Neuronal stem cell (in vitro differentiated cells): Measurements from ENCODE around the gene SENP6.

Experiments
- DNase-seq: peaks from one replicate; pipeline ENCODE4 v3.0.0-alpha.2; 2013; ENCODE audit warnings: low spot score
- H2AFZ ChIP-seq: one replicate; pipeline ENCODE4 v1.6.1; 2013; ENCODE audit warnings: mild to moderate bottlenecking, low read length, inconsistent platforms
- H2AK5ac ChIP-seq: 2 replicates; pipeline ENCODE4 v1.6.1; 2013; ENCODE audit warnings: low read depth, mild to moderate bottlenecking, inconsistent platforms, low read length, moderate library complexity, mixed read lengths
- H2BK120ac ChIP-seq: 2 replicates; pipeline ENCODE4 v1.6.1; 2013; ENCODE audit warnings: low read depth, mild to moderate bottlenecking, inconsistent platforms, low read length, moderate library complexity, mixed read lengths
- H2BK12ac ChIP-seq: one replicate; pipeline ENCODE4 v1.6.1; 2013; ENCODE audit warnings: low read length, inconsistent platforms
- H2BK15ac ChIP-seq: 2 replicates; pipeline ENCODE4 v1.6.1; 2013; ENCODE audit warnings: mild to moderate bottlenecking, low read length, inconsistent platforms, mixed read lengths
- H2BK5ac ChIP-seq: one replicate; pipeline ENCODE4 v1.6.1; 2013; ENCODE audit warnings: inconsistent platforms, mild to moderate bottlenecking, low read length, moderate library complexity
- H3K14ac ChIP-seq: one replicate; pipeline ENCODE4 v1.6.1; 2013; ENCODE audit warnings: low read length, inconsistent platforms
- H3K18ac ChIP-seq: 2 replicates; pipeline ENCODE4 v1.6.1; 2013; ENCODE audit warnings: low read length, inconsistent platforms
- H3K23ac ChIP-seq: 2 replicates; pipeline ENCODE4 v1.6.1; 2013; ENCODE audit warnings: low read depth, mild to moderate bottlenecking, mixed read lengths, low read length, inconsistent platforms; ENCODE audit not compliant: poor library complexity
- H3K27ac ChIP-seq: replicated peaks from 3 replicates; pipeline ENCODE4 v1.5.1; 2013; ENCODE audit warnings: low read length, inconsistent platforms
- H3K27me3 ChIP-seq, 3 experiments: 2 replicates each; pipeline ENCODE4 v1.6.1; 2013; ENCODE audit warnings: low read length in 3 of 3, mild to moderate bottlenecking in 2 of 3, inconsistent platforms in 1 of 3, low read depth in 1 of 3, mixed read lengths in 1 of 3, moderate library complexity in 1 of 3; ENCODE audit not compliant: control insufficient read depth in 3 of 3, insufficient read depth in 3 of 3
- H3K36me3 ChIP-seq, 2 donors: replicated peaks in 1 of 2; 2 replicates each; pipeline ENCODE4 v1.6.1; 2013; ENCODE audit warnings: low read length in 2 of 2; ENCODE audit not compliant: control insufficient read depth in 2 of 2, insufficient read depth in 2 of 2
- H3K4ac ChIP-seq: 2 replicates; pipeline ENCODE4 v1.6.1; 2013; ENCODE audit warnings: inconsistent platforms, mild to moderate bottlenecking, low read length, moderate library complexity
- H3K4me1 ChIP-seq, 2 donors: 1 replicate in 1 of 2; 2 replicates in 1 of 2; pipeline ENCODE4 v1.6.1; 2013; ENCODE audit warnings: low read length in 2 of 2, low read depth in 1 of 2; ENCODE audit not compliant: control insufficient read depth in 2 of 2, insufficient read depth in 1 of 2
- H3K4me2 ChIP-seq: one replicate; pipeline ENCODE4 v1.6.1; 2013; ENCODE audit warnings: mild to moderate bottlenecking, low read length, inconsistent platforms; ENCODE audit not compliant: insufficient read depth, poor library complexity, severe bottlenecking
- H3K4me3 ChIP-seq, 2 donors: 2 replicates each; pipeline ENCODE4 v1.5.1; 2013; ENCODE audit warnings: low read length in 2 of 2, mild to moderate bottlenecking in 2 of 2, inconsistent platforms in 1 of 2, moderate library complexity in 1 of 2
- H3K79me1 ChIP-seq: one replicate; pipeline ENCODE4 v1.6.1; 2013; ENCODE audit warnings: low read depth, mild to moderate bottlenecking, inconsistent platforms, low read length, moderate library complexity
- H3K9ac ChIP-seq: one replicate; pipeline ENCODE4 v1.6.1; 2013; ENCODE audit warnings: mild to moderate bottlenecking, low read depth, low read length, inconsistent platforms; ENCODE audit not compliant: poor library complexity
- H3K9me3 ChIP-seq, 2 donors: replicated peaks in 1 of 2; 2 replicates each; pipeline versions ENCODE3 to v1.6.1; 2013; ENCODE audit warnings: low read length in 2 of 2, mild to moderate bottlenecking in 2 of 2, inconsistent platforms in 1 of 2, low read depth in 1 of 2, mixed read lengths in 1 of 2, moderate library complexity in 1 of 2; ENCODE audit not compliant: control insufficient read depth in 2 of 2, insufficient read depth in 1 of 2
- H4K8ac ChIP-seq: one replicate; pipeline ENCODE4 v1.6.1; 2013; ENCODE audit warnings: low read depth, mild to moderate bottlenecking, inconsistent platforms, low read length, moderate library complexity
- H4K91ac ChIP-seq: one replicate; pipeline ENCODE4 v1.6.1; 2013; ENCODE audit warnings: low read length, low read depth, mild to moderate bottlenecking, inconsistent platforms; ENCODE audit not compliant: poor library complexity
- WGBS, 2 donors: extraction: QIAGEN DNeasy Blood & Tissue Kit; methylation state at CpG; one replicate each; pipeline ENCODE4 v1.1.7; 2013; ENCODE audit warnings: missing lambda C conversion rate in 2 of 2, mixed read lengths in 1 of 2; ENCODE audit not compliant: insufficient read length in 2 of 2, insufficient replicate concordance in 1 of 2; ENCODE audit errors: extremely low coverage in 2 of 2; 5-methylcytosine and 5-hydroxymethylcytosine counted together

The SENP6 gene

GRCh38 chr6:75619230-75619899 lies 17.7 kb downstream of the SENP6 start:
- Histone ChIP-seq H3K27me3 (no peaks in the 10 kb centered on the region), H3K14ac (no peak overlapping the region), H3K23ac (no peak overlapping the region)

GRCh38 chr6:75620381-75621304 lies 19.0 kb downstream of the SENP6 start:
- Histone ChIP-seq H2AFZ (no peak overlapping the region), H3K4ac (no peak overlapping the region), H2BK5ac (no peak overlapping the region), H3K27ac (no peak overlapping the region), H3K23ac (no peak overlapping the region), H3K14ac (no peak overlapping the region), H3K79me1 (no peaks in the 10 kb centered on the region), H4K91ac (no peak overlapping the region), H3K9me3 (peaks cover 4 to 25% of the 10 kb centered on the region in 2 donors), H2BK15ac (no peak overlapping the region), H2BK120ac (no peak overlapping the region), H3K27me3 (no peaks in the 10 kb centered on the region), H4K8ac (no peak overlapping the region), H3K4me1 (no peaks in the 10 kb centered on the region), H3K18ac (no peak overlapping the region), H3K4me3 (no peak overlapping the region), H2BK12ac (no peak overlapping the region), H3K4me2 (no peak overlapping the region), H3K36me3 (peaks cover 0 to 58% of the 10 kb centered on the region in 2 donors), H3K9ac (no peak overlapping the region), H2AK5ac (no peak overlapping the region)
- WGBS, 2 donors: no CpG with 5 or more reads among the region's 7 CpGs
- no peak for DNase-seq

More at GRCh38 chr6:75619230-75619899, 17.7 kb downstream of the SENP6 start:
- Histone ChIP-seq H2BK15ac (no peak overlapping the region), H3K18ac (no peak overlapping the region), H2AFZ (no peak overlapping the region), H2BK12ac (no peak overlapping the region), H3K4me2 (no peak overlapping the region), H3K27ac (no peak overlapping the region), H2BK120ac (no peak overlapping the region), H4K91ac (no peak overlapping the region), H2AK5ac (no peak overlapping the region), H3K79me1 (peaks cover 2% of the 10 kb centered on the region), H3K9ac (no peak overlapping the region), H3K36me3 (peaks cover 0 to 45% of the 10 kb centered on the region in 2 donors), H3K4me1 (no peaks in the 10 kb centered on the region), H3K4ac (no peak overlapping the region), H2BK5ac (no peak overlapping the region), H3K9me3 (peaks cover 4 to 25% of the 10 kb centered on the region in 2 donors), H4K8ac (no peak overlapping the region), H3K4me3 (no peak overlapping the region)
- no peak for DNase-seq
- WGBS, 2 donors: no CpG with 5 or more reads among the region's 5 CpGs

- H3K36me3 ChIP-seq: peaks cover 0 to 70% of the 10 kb centered on the region in 2 donors
- H3K23ac ChIP-seq: no peak overlapping the region
These were observed 20.2 kb downstream of the SENP6 start for GRCh38 chr6:75621846-75622245.

GRCh38 chr6:75623491-75623890 lies 21.8 kb downstream of the SENP6 start:
- no CpG with 5 or more reads among the region's 1 CpG for WGBS, 2 donors
- H3K79me1 ChIP-seq: no peaks in the 10 kb centered on the region

More at GRCh38 chr6:75621846-75622245, 20.2 kb downstream of the SENP6 start:
- Histone ChIP-seq H3K4me3 (no peak overlapping the region), H3K79me1 (no peaks in the 10 kb centered on the region), H3K9me3 (peaks cover 4 to 25% of the 10 kb centered on the region in 2 donors), H2BK120ac (no peak overlapping the region), H3K4me1 (no peaks in the 10 kb centered on the region), H3K18ac (no peak overlapping the region), H4K91ac (no peak overlapping the region), H3K27me3 (no peaks in the 10 kb centered on the region), H3K27ac (no peak overlapping the region), H2BK12ac (no peak overlapping the region), H3K4ac (no peak overlapping the region), H2BK5ac (no peak overlapping the region), H2AFZ (no peak overlapping the region), H2AK5ac (no peak overlapping the region), H2BK15ac (no peak overlapping the region), H3K9ac (no peak overlapping the region), H3K14ac (no peak overlapping the region), H3K4me2 (no peak overlapping the region), H4K8ac (no peak overlapping the region)
- DNase-seq: no peak

More at GRCh38 chr6:75623491-75623890, 21.8 kb downstream of the SENP6 start:
- Histone ChIP-seq H2BK12ac (no peak overlapping the region), H3K4ac (no peak overlapping the region), H2BK120ac (no peak overlapping the region), H2AK5ac (no peak overlapping the region), H3K9ac (no peak overlapping the region), H3K27ac (no peak overlapping the region), H4K91ac (no peak overlapping the region), H3K4me2 (no peak overlapping the region), H3K18ac (no peak overlapping the region), H2BK5ac (no peak overlapping the region), H3K27me3 (no peaks in the 10 kb centered on the region), H3K9me3 (peaks cover 1 to 23% of the 10 kb centered on the region in 2 donors), H3K4me1 (no peaks in the 10 kb centered on the region), H3K4me3 (no peak overlapping the region), H2BK15ac (no peak overlapping the region), H3K23ac (no peak overlapping the region), H3K14ac (no peak overlapping the region), H2AFZ (no peak overlapping the region), H4K8ac (no peak overlapping the region), H3K36me3 (peaks cover 0 to 86% of the 10 kb centered on the region in 2 donors)
- no peak for DNase-seq
